ENCODE measurements around the gene BCAS3.

- TF ChIP-seq, protein P1, sequence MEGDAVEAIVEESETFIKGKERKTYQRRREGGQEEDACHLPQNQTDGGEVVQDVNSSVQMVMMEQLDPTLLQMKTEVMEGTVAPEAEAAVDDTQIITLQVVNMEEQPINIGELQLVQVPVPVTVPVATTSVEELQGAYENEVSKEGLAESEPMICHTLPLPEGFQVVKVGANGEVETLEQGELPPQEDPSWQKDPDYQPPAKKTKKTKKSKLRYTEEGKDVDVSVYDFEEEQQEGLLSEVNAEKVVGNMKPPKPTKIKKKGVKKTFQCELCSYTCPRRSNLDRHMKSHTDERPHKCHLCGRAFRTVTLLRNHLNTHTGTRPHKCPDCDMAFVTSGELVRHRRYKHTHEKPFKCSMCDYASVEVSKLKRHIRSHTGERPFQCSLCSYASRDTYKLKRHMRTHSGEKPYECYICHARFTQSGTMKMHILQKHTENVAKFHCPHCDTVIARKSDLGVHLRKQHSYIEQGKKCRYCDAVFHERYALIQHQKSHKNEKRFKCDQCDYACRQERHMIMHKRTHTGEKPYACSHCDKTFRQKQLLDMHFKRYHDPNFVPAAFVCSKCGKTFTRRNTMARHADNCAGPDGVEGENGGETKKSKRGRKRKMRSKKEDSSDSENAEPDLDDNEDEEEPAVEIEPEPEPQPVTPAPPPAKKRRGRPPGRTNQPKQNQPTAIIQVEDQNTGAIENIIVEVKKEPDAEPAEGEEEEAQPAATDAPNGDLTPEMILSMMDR (IDR thresholded peaks at IDR 0.05 in 4 of 5, conservative IDR thresholded peaks at IDR 0.05 in 1 of 5): no peak
- no peak for TF ChIP-seq POLR2A (IDR thresholded peaks at IDR 0.05)
Measured at GRCh38 chr17:61218438-61218837, 540.8 kb downstream of the BCAS3 start.
